GM12878 (cell line): ENCODE measurements around the gene ATF7IP. TPM values are rescaled to one million over a fixed set of nuclear protein-coding genes. Genes with fewer than 3 reads are reported as not detected.

Source experiments
- ATAC-seq: fragments of 200-7000 bp; cut with Tn5 transposase; 3 replicates; pipeline ENCODE4 v1.9.1; 2020; ENCODE audit warnings: mild to moderate bottlenecking, moderate library complexity
- BruUV-seq: library from RNA; stranded (reverse); fragments of 400-500 nt; replicated peaks from 2 replicates; lab custom pipeline; 2021; lab: Mats Ljungman, UMichigan
- CTCF ChIA-PET: fragments of 300-600 bp; sonication (Branson Sonifier 250); formaldehyde crosslinking; extraction: SDS; loops from one replicate; lab custom pipeline; 2021; ENCODE audit warnings: inconsistent platforms; lab: Yijun Ruan, JAX
- POLR2A ChIA-PET: fragments of 350-600 bp; formaldehyde crosslinking; extraction: SDS; loops from one replicate; lab custom pipeline; 2021; ENCODE audit warnings: inconsistent platforms; lab: Charles Lee
- RAD21 ChIA-PET: fragments of 300-600 bp; sonication (Branson Sonifier 250); formaldehyde crosslinking; loops from one replicate; lab custom pipeline; 2023; ENCODE audit warnings: antibody characterized with exemption; ENCODE audit not compliant: unreplicated experiment; lab: Charles Lee
- SMC1A ChIA-PET: fragments of 300-600 bp; sonication (Branson Sonifier 250); formaldehyde crosslinking; loops from one replicate; lab custom pipeline; 2023; ENCODE audit not compliant: unreplicated experiment, uncharacterized antibody; lab: Charles Lee
- DNase-seq: peaks from one replicate; pipeline ENCODE4 v3.0.0-alpha.2; 2011; ENCODE audit warnings: low read depth, low spot score
- FAIRE-seq: peaks from 3 replicates; lab custom pipeline; 2011; peaks lifted over from hg19 to GRCh38; lab: Jason Lieb, UNC
- H2AFZ ChIP-seq: 2 replicates; pipeline ENCODE4 v1.6.0; 2011; ENCODE audit warnings: low read depth, low read length, control low read depth; ENCODE audit not compliant: control insufficient read depth
- H3K27ac ChIP-seq: 2 replicates; pipeline ENCODE4 v1.5.1; 2011; ENCODE audit warnings: control low read depth; ENCODE audit not compliant: control insufficient read depth, insufficient read depth
- H3K27me3 ChIP-seq, 2 experiments: replicated peaks in 1 of 2; 2 replicates each; pipeline versions ENCODE4 v1.6.0 to v1.6.1; 2011; ENCODE audit warnings: low read length in 1 of 2; ENCODE audit not compliant: control insufficient read depth in 2 of 2, insufficient read depth in 2 of 2
- H3K36me3 ChIP-seq, 2 experiments: 2 replicates each; pipeline ENCODE4 v1.5.1; 2011; ENCODE audit warnings: low read length in 1 of 2; ENCODE audit not compliant: control insufficient read depth in 2 of 2, insufficient read depth in 2 of 2
- H3K4me1 ChIP-seq: 2 replicates; pipeline ENCODE4 v1.6.1; 2011; ENCODE audit warnings: mild to moderate bottlenecking, low read length, moderate library complexity, mixed read lengths; ENCODE audit not compliant: control insufficient read depth, insufficient read depth
- H3K4me2 ChIP-seq: 2 replicates; pipeline ENCODE4 v1.6.0; 2011; ENCODE audit warnings: control low read depth; ENCODE audit not compliant: control insufficient read depth, insufficient read depth
- H3K4me3 ChIP-seq: fragments of 200-600 bp; sonication (generic); 2 replicates; pipeline ENCODE4 v1.5.1; 2016
- H3K79me2 ChIP-seq: 2 replicates; pipeline ENCODE4 v1.6.0; 2011; ENCODE audit warnings: low read length; ENCODE audit not compliant: control insufficient read depth, insufficient read depth
- H3K9ac ChIP-seq: 2 replicates; pipeline ENCODE4 v1.8.0; 2011; ENCODE audit warnings: low read length, control low read depth, mixed read lengths; ENCODE audit not compliant: control insufficient read depth, insufficient read depth
- H3K9me3 ChIP-seq: replicated peaks from 3 replicates; pipeline ENCODE4 v1.5.1; 2011; ENCODE audit warnings: mild to moderate bottlenecking, low read length; ENCODE audit not compliant: control insufficient read depth, insufficient read depth
- H4K20me1 ChIP-seq: 2 replicates; pipeline ENCODE4 v1.6.0; 2011; ENCODE audit not compliant: control insufficient read depth, insufficient read depth
- JUNB ChIP-seq: IDR thresholded peaks from 2 replicates; pipeline ENCODE4 v1.6.1; 2016; ENCODE audit warnings: antibody characterized with exemption, mild to moderate bottlenecking
- MEF2A ChIP-seq: IDR thresholded peaks from 2 replicates; pipeline ENCODE4 v1.6.1; 2011; ENCODE audit warnings: low read depth, mild to moderate bottlenecking, low read length, moderate library complexity; ENCODE audit not compliant: insufficient read depth
- SREBF1 ChIP-seq: IDR thresholded peaks from 2 replicates; pipeline ENCODE4 v1.6.1; 2012; ENCODE audit warnings: mild to moderate bottlenecking, low read length
- YBX1 ChIP-seq: fragments of 450-650 bp; IDR thresholded peaks from 2 replicates; pipeline ENCODE4 v1.6.1; 2016; ENCODE audit warnings: antibody characterized with exemption
- ZBTB40 ChIP-seq: fragments of 450-650 bp; IDR thresholded peaks from 2 replicates; pipeline ENCODE4 v1.6.1; 2016; ENCODE audit warnings: mild to moderate bottlenecking, moderate library complexity, borderline replicate concordance
- WGBS: methylation state at CpG from one replicate; pipeline ENCODE4 v1.1.6; 2016; ENCODE audit warnings: low lambda C conversion rate; ENCODE audit not compliant: insufficient replicate concordance, insufficient coverage; ENCODE audit errors: missing lambda C conversion rate; 5-methylcytosine and 5-hydroxymethylcytosine counted together
- in situ Hi-C: fragments of 300-500 bp; cut with MboI; formaldehyde crosslinking; loops from 9 replicates; pipeline ENCODE4 v1.14.3; 2018; ENCODE audit warnings: mixed read lengths
- intact Hi-C: fragments of 100-400 bp; cut with micrococcal nuclease; formaldehyde crosslinking; loops from one replicate; pipeline ENCODE4 v1.14.2; 2022; ENCODE audit not compliant: unreplicated experiment
- polyA plus RNA-seq, 11 experiments: library from polyadenylated mRNA; depleted of rRNA in 4 of 11; unstranded in 6 of 11; stranded (reverse) in 5 of 11; fragments of >200 nt; fragmentation: Nextera tagmentation in 4 of 11; fragmentation: Illumina TruSeq in 1 of 11; extraction: Ambion mirVana in 4 of 11; extraction: Trizol in 1 of 11; gene quantifications; 1 replicate in 1 of 11; 2 replicates in 10 of 11; pipeline versions ENCODE4 v1.2.1 to v1.2.3, GENCODE V29; 2011 to 2016; ENCODE audit warnings: inconsistent platforms in 2 of 11, missing spikeins in 2 of 11, low read depth in 1 of 11
- total RNA-seq, 4 experiments: library from RNA; depleted of rRNA in 3 of 4; stranded (reverse); fragments of >200 nt in 3 of 4; fragmentation: Illumina TruSeq in 1 of 4; extraction: Trizol in 1 of 4; gene quantifications; 2 replicates each; pipeline versions ENCODE4 v1.2.1 to v1.2.3, GENCODE V29; 2013 to 2021
- TF ChIP-seq, protein P1 (sequence below): fragments of 450-650 bp; IDR thresholded peaks from 2 replicates; pipeline ENCODE4 v1.6.1; 2016; ENCODE audit warnings: mild to moderate bottlenecking

Gene ATF7IP
- total and polyA plus RNA-seq, 10 of the 15 experiments (the other 5 are each of a cell fraction or from before 2014, with no cell fraction given): 6.2 to 66.6 (median 29.3) TPM

DNA sequence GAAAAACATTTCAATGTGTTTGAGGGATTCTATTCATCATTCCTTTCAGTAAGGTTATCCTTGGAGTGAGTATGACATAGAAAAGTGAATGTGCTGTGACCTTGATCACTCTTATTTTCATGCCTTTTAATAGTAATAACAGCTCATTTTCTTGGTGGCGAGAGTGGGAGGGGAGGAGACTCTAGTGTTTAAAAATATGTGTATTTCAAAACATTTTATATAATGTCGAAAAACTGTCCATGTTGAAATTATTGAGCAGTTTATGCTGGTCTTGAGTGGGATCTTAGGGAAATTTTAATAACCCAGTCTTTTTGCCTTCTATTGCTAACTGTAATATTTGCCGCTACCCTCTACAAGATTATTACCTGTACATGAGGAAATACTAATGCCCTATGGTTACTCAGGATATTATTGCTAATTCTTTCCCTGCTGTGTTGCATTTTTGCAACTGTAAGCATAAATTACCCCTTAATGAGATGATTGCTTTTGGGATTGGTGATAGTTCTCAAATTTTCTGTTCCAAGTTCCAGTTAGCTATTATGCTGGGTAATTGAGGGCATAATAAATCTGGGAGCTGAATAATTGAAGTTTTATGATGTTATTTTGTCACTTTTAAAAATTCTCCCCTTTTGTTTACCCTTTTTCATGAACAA is 21.9 kb downstream of the ATF7IP start:
- no peak for DNase-seq
- Histone ChIP-seq H3K9ac (no peak overlapping the region; the same call in 1 of the 2 replicates), H3K4me3 (peak overlapping the region; percentile 35; the same call in 1 of the 2 replicates), H3K79me2 (peaks cover 82% of the 10 kb centered on the region), H4K20me1 (no peaks in the 10 kb centered on the region), H3K4me2 (peak overlapping the region; percentile 77), H3K27me3 (no peaks in the 10 kb centered on the region), H3K9me3 (peaks cover 18% of the 10 kb centered on the region), H3K27ac (peak overlapping the region; percentile 45), H3K4me1 (peaks cover 5% of the 10 kb centered on the region), H3K36me3 (peaks cover 0 to 7% of the 10 kb centered on the region in 2 experiments; a peak in 2 of 4 replicates), H2AFZ (no peak overlapping the region)
- in situ Hi-C loops (loop anchor here (25.0 kb wide), 1 partner anchor 575 kb away; the partner anchor contains the start of genes ARHGDIB and PDE6H), intact Hi-C loops (loop anchor here (5.0 kb wide), 2 partner anchors 65 to 570 kb away; no protein-coding TSS in a partner anchor)
- RAD21 ChIA-PET: interaction anchor here (0.8 to 7.2 kb wide), 8 partner anchors 7 to 149 kb away, joined by 3 to 100 read pairs (median 16); partner anchors contain the start of gene ATF7IP
- CTCF ChIA-PET: interaction anchor here (0.6 to 6.1 kb wide), 8 partner anchors 7 to 854 kb away, joined by 3 to 57 read pairs (median 5); partner anchors contain the start of gene ATF7IP
- SMC1A ChIA-PET: interaction anchor here (1.6 to 9.1 kb wide), 9 partner anchors 10 to 149 kb away, joined by 5 to 170 read pairs (median 8); partner anchors contain the start of gene ATF7IP
- TF ChIP-seq SREBF1 (no peak), MEF2A (0 out of 2 replicates have a peak, but pooled peaks have one; percentile 6)
- WGBS: 31% methylated on average over 3 of the region's 3 CpGs
- FAIRE-seq: no peak
- POLR2A ChIA-PET: interaction anchor here (0.6 to 5.8 kb wide), 5 partner anchors 8 to 28 kb away, joined by 3 to 66 read pairs (median 6); partner anchors contain the start of gene ATF7IP
- no TSS peak for BruUV-seq
- ATAC-seq: peak; percentile 4; the same call in 1 of the 3 replicates

DNA sequence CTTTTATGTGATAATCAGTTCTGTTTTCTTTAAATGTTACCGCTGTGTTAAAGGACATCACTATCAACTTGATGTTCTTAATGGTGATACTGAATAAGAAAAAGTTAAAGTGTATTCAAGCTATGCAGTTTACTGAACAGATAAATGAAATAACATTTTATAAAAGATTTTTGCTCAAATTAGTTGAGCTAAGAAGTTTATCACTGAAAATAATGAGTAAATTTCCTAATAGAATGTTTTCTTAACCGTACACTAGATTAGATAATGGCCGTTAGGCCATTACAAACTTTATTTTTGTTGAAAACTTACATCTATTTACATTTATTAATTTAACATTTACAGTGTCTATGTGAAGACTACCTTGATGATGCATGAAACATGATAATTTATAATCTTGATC is 25.0 kb downstream of the ATF7IP start:
- H3K9ac ChIP-seq: no peak overlapping the region
- peak overlapping the region; percentile 53; the same call in 1 of the 2 replicates for H3K27ac ChIP-seq
- peaks cover 7% of the 10 kb centered on the region for H3K4me1 ChIP-seq
- in situ Hi-C loops (loop anchor here (25.0 kb wide), 1 partner anchor 572 kb away; the partner anchor contains the start of genes ARHGDIB and PDE6H), intact Hi-C loops (loop anchor here (5.0 to 10.0 kb wide), 3 partner anchors 382 to 1666 kb away; partner anchors contain the start of gene EPS8)
- H3K9me3 ChIP-seq: peaks cover 14% of the 10 kb centered on the region
- no peak overlapping the region for H3K4me3 ChIP-seq
- BruUV-seq: no TSS peak
- no peak overlapping the region for H2AFZ ChIP-seq
- H3K4me2 ChIP-seq: peak overlapping the region; percentile 49
- TF ChIP-seq ZBTB40: peak; percentile 50; the same call in 1 of the 2 replicates
- TF ChIP-seq YBX1: no peak
- 0 out of 2 replicates have a peak, but pooled peaks have one; percentile 0 for TF ChIP-seq JUNB
- TF ChIP-seq, protein P1, sequence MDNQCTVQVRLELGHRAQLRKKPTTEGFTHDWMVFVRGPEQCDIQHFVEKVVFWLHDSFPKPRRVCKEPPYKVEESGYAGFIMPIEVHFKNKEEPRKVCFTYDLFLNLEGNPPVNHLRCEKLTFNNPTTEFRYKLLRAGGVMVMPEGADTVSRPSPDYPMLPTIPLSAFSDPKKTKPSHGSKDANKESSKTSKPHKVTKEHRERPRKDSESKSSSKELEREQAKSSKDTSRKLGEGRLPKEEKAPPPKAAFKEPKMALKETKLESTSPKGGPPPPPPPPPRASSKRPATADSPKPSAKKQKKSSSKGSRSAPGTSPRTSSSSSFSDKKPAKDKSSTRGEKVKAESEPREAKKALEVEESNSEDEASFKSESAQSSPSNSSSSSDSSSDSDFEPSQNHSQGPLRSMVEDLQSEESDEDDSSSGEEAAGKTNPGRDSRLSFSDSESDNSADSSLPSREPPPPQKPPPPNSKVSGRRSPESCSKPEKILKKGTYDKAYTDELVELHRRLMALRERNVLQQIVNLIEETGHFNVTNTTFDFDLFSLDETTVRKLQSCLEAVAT: peak; percentile 82
- ChIA-PET CTCF (interaction anchor here (1.2 to 1.5 kb wide), 2 partner anchors 25 to 152 kb away, joined by 4 to 6 read pairs; partner anchors contain the start of gene ATF7IP), POLR2A (interaction anchor here (0.6 to 3.2 kb wide), 2 partner anchors 25 to 137 kb away, joined by 3 to 14 read pairs; partner anchors contain the start of gene ATF7IP), SMC1A (interaction anchor here (1.0 to 1.9 kb wide), 3 partner anchors 18 to 110 kb away, joined by 3 to 4 read pairs (median 3); partner anchors contain the start of gene ATF7IP), RAD21 (interaction anchor here (1.1 to 1.7 kb wide), 3 partner anchors 22 to 151 kb away, joined by 4 to 13 read pairs (median 5); partner anchors contain the start of gene ATF7IP)
- WGBS: 78% methylated on average over 3 of the region's 3 CpGs
- DNase-seq (no peak), FAIRE-seq (no peak), ATAC-seq (no peak)
- H4K20me1 ChIP-seq: no peaks in the 10 kb centered on the region
- peaks cover 0 to 7% of the 10 kb centered on the region in 2 experiments; a peak in 2 of 4 replicates for H3K36me3 ChIP-seq
- H3K27me3 ChIP-seq: no peaks in the 10 kb centered on the region
- H3K79me2 ChIP-seq: peaks cover 94% of the 10 kb centered on the region
